Endothelial cell of coronary artery (primary cell): Measurements from ENCODE around the gene FES. TPM values are rescaled to one million over a fixed set of nuclear protein-coding genes. Genes with fewer than 3 reads are reported as not detected.

Source experiments
- total RNA-seq: library from RNA; depleted of rRNA; stranded (reverse); fragments of >200 nt; gene quantifications from 2 replicates; pipeline ENCODE4 v1.2.3, GENCODE V29; 2014

The FES gene
- 52.8 and 70.5 TPM in 2 replicates for total RNA-seq

GRCh38 chr15:90883976-90884718 lies at the start of gene FES:
Gene FES, plus strand, starts transcription at chr15:90884504. Its CDS starts 542 bp downstream, at chr15:90885046.

GRCh38 chr15:90868261-90868689 lies 16.0 kb upstream of the FES start, which contains the start of gene FURIN:
Gene FURIN, plus strand, starts transcription at chr15:90868588. Its CDS starts 7,153 bp downstream, at chr15:90875741.

GRCh38 chr15:90902840-90903732 lies 18.8 kb downstream of the FES start, which contains the start of gene MAN2A2:
Gene MAN2A2, plus strand, starts transcription at chr15:90903302. Its CDS starts 906 bp downstream, at chr15:90904208.

GRCh38 chr15:90931828-90932659 lies 47.7 kb downstream of the FES start, which contains the start of gene HDDC3:
Gene HDDC3, minus strand, starts transcription at chr15:90932549. Its CDS starts 9 bp downstream, at chr15:90932540.

GRCh38 chr15:90934949-90935751 lies 50.8 kb downstream of the FES start, which contains the start of gene UNC45A:
Gene UNC45A, plus strand, starts transcription at chr15:90935285. Its CDS starts 40 bp downstream, at chr15:90935325.

Other genes starting within 250 kb of the FES start
- 2.4 and 6.7 TPM in 2 replicates for gene BLM, start 167.2 kb upstream of the FES start, total RNA-seq
- 58.0 and 86.0 TPM in 2 replicates for gene FURIN, start 15.9 kb upstream of the FES start, total RNA-seq
- 12.6 and 27.6 TPM in 2 replicates for gene MAN2A2, start 18.8 kb downstream of the FES start, total RNA-seq
- 12.6 and 12.7 TPM in 2 replicates for gene HDDC3, start 48.0 kb downstream of the FES start, total RNA-seq
- gene UNC45A, start 50.8 kb downstream of the FES start, total RNA-seq, result 121 and 127 TPM in 2 replicates
- 4.9 and 9.0 TPM in 2 replicates for gene RCCD1, start 70.4 kb downstream of the FES start, total RNA-seq
- 75.2 and 182 TPM in 2 replicates for gene PRC1, start 110.0 kb downstream of the FES start, total RNA-seq
- gene VPS33B, start 138.1 kb downstream of the FES start, total RNA-seq, result 8.8 and 9.6 TPM in 2 replicates
- 0.18 TPM in 1 of 2 replicates, not detected in the other for gene SV2B, start 215.8 kb downstream of the FES start, total RNA-seq